K562 (cell line): ENCODE measurements around the gene ZNF750. TPM values are rescaled to one million over a fixed set of nuclear protein-coding genes. Genes with fewer than 3 reads are reported as not detected.

Experiments used
- ATAC-seq: fragments of 200-7000 bp; cut with Tn5 transposase; 3 replicates; pipeline ENCODE4 v1.9.1; 2020; ENCODE audit warnings: moderate library complexity
- BruUV-seq: library from RNA; stranded (reverse); fragments of 400-500 nt; replicated peaks from 2 replicates; lab custom pipeline; 2021; lab: Mats Ljungman, UMichigan
- CTCF ChIA-PET: fragments of 300-600 bp; formaldehyde crosslinking; extraction: SDS; loops from one replicate; lab custom pipeline; 2021; ENCODE audit warnings: low intra/inter-chr PET ratio; lab: Yijun Ruan, JAX
- POLR2A ChIA-PET: fragments of 300-600, 350-650 bp; sonication (Branson Sonifier 250); formaldehyde crosslinking; extraction: SDS; loops from one replicate; lab custom pipeline; 2021; ENCODE audit warnings: antibody characterized with exemption, inconsistent platforms; lab: Yijun Ruan, JAX
- DNase-seq, 4 experiments: peaks; one replicate each; pipeline versions ENCODE4 v3.0.0 to v3.0.0-alpha.2; 2011 to 2018; ENCODE audit warnings: low spot score in 3 of 4, mixed read lengths in 3 of 4; ENCODE audit errors: extremely low read depth in 1 of 4
- FAIRE-seq: peaks from 2 replicates; lab custom pipeline; 2011; peaks lifted over from hg19 to GRCh38; lab: Jason Lieb, UNC
- H2AFZ ChIP-seq: 2 replicates; pipeline ENCODE4 v1.6.0; 2011; ENCODE audit warnings: low read depth, low read length, control low read depth, inconsistent platforms
- H3K27ac ChIP-seq: fragments of 200-600 bp; 3 replicates; pipeline ENCODE4 v1.8.0; 2011; ENCODE audit warnings: low read depth, mild to moderate bottlenecking, control low read depth, inconsistent platforms, low read length, moderate library complexity, mixed read lengths; ENCODE audit errors: extremely low read depth
- H3K27me3 ChIP-seq, 2 experiments: fragments of 300-600 bp in 1 of 2; 2 replicates in 1 of 2; 3 replicates in 1 of 2; pipeline versions ENCODE4 v1.6.0 to v1.8.0; 2011; ENCODE audit warnings: inconsistent platforms in 2 of 2, low read length in 2 of 2, mild to moderate bottlenecking in 1 of 2, mixed read lengths in 1 of 2, moderate library complexity in 1 of 2; ENCODE audit not compliant: control insufficient read depth in 2 of 2, insufficient read depth in 2 of 2
- H3K36me3 ChIP-seq: fragments of 300-600 bp; 3 replicates; pipeline ENCODE4 v1.8.0; 2011; ENCODE audit warnings: mild to moderate bottlenecking, low read length, inconsistent platforms; ENCODE audit not compliant: control insufficient read depth, insufficient read depth
- H3K4me1 ChIP-seq, 2 experiments: fragments of 200-600 bp in 1 of 2; replicated peaks in 1 of 2; 2 replicates in 1 of 2; 3 replicates in 1 of 2; pipeline versions ENCODE4 v1.5.1 to v1.8.0; 2011; ENCODE audit warnings: inconsistent platforms in 2 of 2, low read length in 2 of 2, mild to moderate bottlenecking in 1 of 2, mixed read lengths in 1 of 2, moderate library complexity in 1 of 2; ENCODE audit not compliant: control insufficient read depth in 2 of 2, insufficient read depth in 2 of 2
- H3K4me2 ChIP-seq: 2 replicates; pipeline ENCODE4 v1.6.1; 2011; ENCODE audit warnings: low read length, control low read depth, inconsistent platforms, mixed read lengths; ENCODE audit not compliant: insufficient read depth
- H3K4me3 ChIP-seq: fragments of 200-600 bp; sonication (generic), shearing (Covaris generic); 2 replicates; pipeline ENCODE4 v1.5.1; 2016; ENCODE audit warnings: control low read depth, inconsistent platforms
- H3K79me2 ChIP-seq: fragments of 200-600 bp; 3 replicates; pipeline ENCODE4 v1.8.0; 2011; ENCODE audit warnings: low read length, inconsistent platforms; ENCODE audit not compliant: control insufficient read depth, insufficient read depth
- H3K9ac ChIP-seq, 2 experiments: 2 replicates each; pipeline versions ENCODE4 v1.6.0 to v1.6.1; 2011; ENCODE audit warnings: low read depth in 2 of 2, low read length in 2 of 2, control low read depth in 1 of 2, inconsistent platforms in 1 of 2, mild to moderate bottlenecking in 1 of 2, mixed read lengths in 1 of 2; ENCODE audit not compliant: insufficient read depth in 1 of 2
- H3K9me1 ChIP-seq: one replicate; pipeline ENCODE4 v1.6.0; 2011; ENCODE audit warnings: inconsistent platforms, mild to moderate bottlenecking, low read length, moderate library complexity; ENCODE audit not compliant: control insufficient read depth, insufficient read depth
- H3K9me3 ChIP-seq: replicated peaks from 2 replicates; pipeline ENCODE4 v1.5.1; 2011; ENCODE audit warnings: low read depth, low read length, inconsistent platforms; ENCODE audit not compliant: control insufficient read depth, insufficient read depth
- H4K20me1 ChIP-seq: replicated peaks from 2 replicates; pipeline ENCODE4 v1.6.1; 2011; ENCODE audit warnings: low read length, inconsistent platforms, mixed read lengths; ENCODE audit not compliant: control insufficient read depth, insufficient read depth
- FOSL1 ChIP-seq: fragments of 200-800 bp; sonication (Bioruptor generic); conservative IDR thresholded peaks from 2 replicates; pipeline ENCODE4 v1.6.1; 2016; ENCODE audit warnings: missing genetic modification characterization, missing compliant biosample characterization
- GABPB1 ChIP-seq: sonication (generic); formaldehyde crosslinking; IDR thresholded peaks from 2 replicates; pipeline ENCODE4 v1.8.0; 2022; ENCODE audit warnings: mild to moderate bottlenecking, missing genetic modification reagents
- NFE2 ChIP-seq: IDR thresholded peaks from 2 replicates; pipeline ENCODE4 v1.6.1; 2014; ENCODE audit warnings: antibody characterized with exemption, low read depth
- NR2C1 ChIP-seq, 2 experiments: fragments of 450-650 bp; IDR thresholded peaks; 2 replicates each; pipeline ENCODE4 v1.6.1; 2017; ENCODE audit warnings: mild to moderate bottlenecking in 2 of 2, antibody characterized with exemption in 1 of 2, inconsistent platforms in 1 of 2, missing compliant biosample characterization in 1 of 2, missing genetic modification characterization in 1 of 2
- POLR2G ChIP-seq: fragments of 200-400 bp; formaldehyde crosslinking; IDR thresholded peaks from 2 replicates; pipeline ENCODE4 v1.6.1; 2017; ENCODE audit warnings: low read depth, mild to moderate bottlenecking, antibody characterized with exemption, low read length, moderate library complexity
- SP1 ChIP-seq: sonication (generic); formaldehyde crosslinking; IDR thresholded peaks from 2 replicates; pipeline ENCODE4 v1.8.1; 2022; ENCODE audit warnings: mild to moderate bottlenecking, missing genetic modification reagents
- ZNF133 ChIP-seq: fragments of 250-450 bp; sonication (Bioruptor Pico); IDR thresholded peaks from 2 replicates; pipeline ENCODE4 v1.4.0; 2020; ENCODE audit warnings: mild to moderate bottlenecking
- ZNF785 ChIP-seq: fragments of 250-450 bp; sonication (Bioruptor Pico); IDR thresholded peaks from 2 replicates; pipeline ENCODE4 v1.4.0; 2020; ENCODE audit warnings: mild to moderate bottlenecking
- WGBS: fragments of 100-300 bp; shearing (Covaris generic); methylation state at CpG from one replicate; pipeline ENCODE4 v1.1.6; 2016; ENCODE audit warnings: low coverage, mixed read lengths; ENCODE audit not compliant: insufficient coverage; ENCODE audit errors: missing lambda C conversion rate; 5-methylcytosine and 5-hydroxymethylcytosine counted together
- in situ Hi-C: fragments of 300-500 bp; cut with MboI; formaldehyde crosslinking; loops from 4 replicates; pipeline ENCODE4 v1.15.0; 2018; ENCODE audit warnings: inconsistent platforms, mixed read lengths
- intact Hi-C: fragments of 100-400 bp; cut with micrococcal nuclease; formaldehyde crosslinking; loops from 2 replicates; pipeline ENCODE4 v1.14.2; 2022
- polyA plus RNA-seq, 8 experiments: library from polyadenylated mRNA; depleted of rRNA in 4 of 8; stranded (reverse) in 5 of 8; unstranded in 3 of 8; fragments of >200 nt; fragmentation: Nextera tagmentation in 2 of 8; fragmentation: Illumina TruSeq in 1 of 8; extraction: Ambion mirVana in 2 of 8; extraction: Trizol in 1 of 8; gene quantifications; 2 replicates each; pipeline versions ENCODE4 v1.2.1 to v1.2.3, GENCODE V29; 2011 to 2014; ENCODE audit warnings: inconsistent platforms in 1 of 8, missing spikeins in 1 of 8
- total RNA-seq, 7 experiments: library from RNA; depleted of rRNA in 6 of 7; stranded (reverse); fragments of >200 nt in 6 of 7; fragmentation: Illumina TruSeq in 2 of 7; extraction: Trizol in 2 of 7; gene quantifications; 2 replicates each; pipeline versions ENCODE4 v1.2.1 to v1.2.3, GENCODE V29; 2011 to 2021; ENCODE audit warnings: low replicate concordance in 1 of 7
- TF ChIP-seq, protein P1 (sequence below): fragments of 450-650 bp; formaldehyde crosslinking; IDR thresholded peaks from 2 replicates; pipeline ENCODE4 v1.4.0; 2022; ENCODE audit warnings: mild to moderate bottlenecking, moderate library complexity
- TF ChIP-seq, protein P2 (sequence below), 2 experiments: fragments of 450-650 bp; formaldehyde crosslinking in 1 of 2; IDR thresholded peaks; 2 replicates each; pipeline versions ENCODE4 v1.4.0 to v1.6.1; 2014 to 2020; ENCODE audit warnings: mild to moderate bottlenecking in 2 of 2, borderline replicate concordance in 1 of 2, low read depth in 1 of 2

ZNF750 gene
- total and polyA plus RNA-seq, 9 of the 15 experiments (the other 6 are each of a cell fraction or from before 2014, with no cell fraction given) = not detected

DNA sequence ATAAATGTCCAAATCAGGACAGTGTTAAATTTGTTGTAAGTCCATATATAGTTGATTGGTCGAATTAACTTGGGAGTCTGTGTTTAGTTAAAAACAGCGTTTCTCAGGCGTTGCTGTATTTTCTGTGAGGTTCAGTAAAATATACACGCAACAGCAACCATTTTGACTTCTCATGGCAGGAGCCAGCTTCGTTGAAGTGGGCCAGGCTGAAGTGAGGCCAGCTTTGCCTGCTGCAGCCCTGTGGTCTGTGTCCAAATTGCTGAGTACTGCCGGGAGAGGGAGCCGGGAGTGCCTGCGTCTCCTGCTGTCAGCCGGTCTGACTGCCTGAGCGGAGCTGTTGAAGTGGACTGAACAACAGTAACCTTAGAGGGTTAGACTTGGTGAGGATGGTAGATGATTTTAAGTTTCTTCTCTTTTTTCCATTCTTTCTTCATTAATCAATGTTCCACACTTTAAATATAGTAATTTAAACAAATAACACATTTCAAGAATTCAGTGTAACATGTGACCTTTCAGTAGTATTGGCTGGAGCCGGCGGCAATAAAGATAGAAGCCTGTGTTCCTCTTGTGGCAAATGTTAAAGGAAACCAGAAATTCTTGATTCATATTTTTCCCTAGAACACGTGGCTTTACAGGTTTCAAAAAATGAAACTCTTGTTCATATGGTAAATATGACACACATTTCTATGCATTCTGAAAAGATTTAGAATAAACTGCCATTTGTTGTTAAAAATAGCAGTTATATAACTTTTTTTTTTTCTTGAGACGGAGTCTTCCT, 37.0 kb upstream of the ZNF750 start:
- Histone ChIP-seq H2AFZ (peak overlapping the region; percentile 71), H3K4me3 (no peak overlapping the region), H3K79me2 (peaks cover 24% of the 10 kb centered on the region), H3K9ac (peak overlapping the region; percentile 58 to 79), H3K9me1 (no peaks in the 10 kb centered on the region), H3K27me3 (no peaks in the 10 kb centered on the region), H3K4me1 (peaks cover 17 to 48% of the 10 kb centered on the region in 2 experiments; a peak in 4 of 5 replicates), H3K36me3 (peaks cover 26% of the 10 kb centered on the region; the same call in 1 of the 3 replicates), H3K27ac (peak overlapping the region; percentile 64), H3K9me3 (no peaks in the 10 kb centered on the region), H4K20me1 (no peaks in the 10 kb centered on the region), H3K4me2 (peak overlapping the region; percentile 22; the same call in 1 of the 2 replicates)
- DNase-seq = peak; percentile 81 to 89 (median 84)
- intact Hi-C loops (no loop called here), in situ Hi-C loops (no loop called here)
- peak; percentile 99 for FAIRE-seq
- no TSS peak for BruUV-seq
- ChIA-PET POLR2A (interaction anchor here (1.3 to 2.8 kb wide), 3 partner anchors 8 to 13 kb away, joined by 6 to 20 read pairs (median 12); no protein-coding TSS in a partner anchor), CTCF (interaction anchor here (0.6 to 0.9 kb wide), 6 partner anchors 13 to 461 kb away, joined by 3 to 6 read pairs (median 4); no protein-coding TSS in a partner anchor)
- peak; percentile 99 for ATAC-seq
- WGBS = 26% methylated on average over 14 of the region's 14 CpGs
- TF ChIP-seq NFE2 (peak; percentile 30; the same call in 1 of the 2 replicates), FOSL1 (peak; percentile 75), POLR2G (peak; percentile 56), ZNF785 (CRISPR knock-in tag) (no peak), ZNF133 (CRISPR knock-in tag) (no peak), SP1 (CRISPR knock-in tag) (no peak), NR2C1 (IDR thresholded peaks at IDR 0.05) (no peak), NR2C1 (tag; IDR thresholded peaks at IDR 0.05) (0 out of 2 replicates have a peak, but pooled peaks have one; percentile 25), GABPB1 (CRISPR knock-in tag) (0 out of 2 replicates have a peak, but pooled peaks have one; percentile 38)
- TF ChIP-seq, protein P1, sequence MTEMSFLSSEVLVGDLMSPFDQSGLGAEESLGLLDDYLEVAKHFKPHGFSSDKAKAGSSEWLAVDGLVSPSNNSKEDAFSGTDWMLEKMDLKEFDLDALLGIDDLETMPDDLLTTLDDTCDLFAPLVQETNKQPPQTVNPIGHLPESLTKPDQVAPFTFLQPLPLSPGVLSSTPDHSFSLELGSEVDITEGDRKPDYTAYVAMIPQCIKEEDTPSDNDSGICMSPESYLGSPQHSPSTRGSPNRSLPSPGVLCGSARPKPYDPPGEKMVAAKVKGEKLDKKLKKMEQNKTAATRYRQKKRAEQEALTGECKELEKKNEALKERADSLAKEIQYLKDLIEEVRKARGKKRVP (CRISPR knock-in tag) = no peak
- TF ChIP-seq, protein P2, sequence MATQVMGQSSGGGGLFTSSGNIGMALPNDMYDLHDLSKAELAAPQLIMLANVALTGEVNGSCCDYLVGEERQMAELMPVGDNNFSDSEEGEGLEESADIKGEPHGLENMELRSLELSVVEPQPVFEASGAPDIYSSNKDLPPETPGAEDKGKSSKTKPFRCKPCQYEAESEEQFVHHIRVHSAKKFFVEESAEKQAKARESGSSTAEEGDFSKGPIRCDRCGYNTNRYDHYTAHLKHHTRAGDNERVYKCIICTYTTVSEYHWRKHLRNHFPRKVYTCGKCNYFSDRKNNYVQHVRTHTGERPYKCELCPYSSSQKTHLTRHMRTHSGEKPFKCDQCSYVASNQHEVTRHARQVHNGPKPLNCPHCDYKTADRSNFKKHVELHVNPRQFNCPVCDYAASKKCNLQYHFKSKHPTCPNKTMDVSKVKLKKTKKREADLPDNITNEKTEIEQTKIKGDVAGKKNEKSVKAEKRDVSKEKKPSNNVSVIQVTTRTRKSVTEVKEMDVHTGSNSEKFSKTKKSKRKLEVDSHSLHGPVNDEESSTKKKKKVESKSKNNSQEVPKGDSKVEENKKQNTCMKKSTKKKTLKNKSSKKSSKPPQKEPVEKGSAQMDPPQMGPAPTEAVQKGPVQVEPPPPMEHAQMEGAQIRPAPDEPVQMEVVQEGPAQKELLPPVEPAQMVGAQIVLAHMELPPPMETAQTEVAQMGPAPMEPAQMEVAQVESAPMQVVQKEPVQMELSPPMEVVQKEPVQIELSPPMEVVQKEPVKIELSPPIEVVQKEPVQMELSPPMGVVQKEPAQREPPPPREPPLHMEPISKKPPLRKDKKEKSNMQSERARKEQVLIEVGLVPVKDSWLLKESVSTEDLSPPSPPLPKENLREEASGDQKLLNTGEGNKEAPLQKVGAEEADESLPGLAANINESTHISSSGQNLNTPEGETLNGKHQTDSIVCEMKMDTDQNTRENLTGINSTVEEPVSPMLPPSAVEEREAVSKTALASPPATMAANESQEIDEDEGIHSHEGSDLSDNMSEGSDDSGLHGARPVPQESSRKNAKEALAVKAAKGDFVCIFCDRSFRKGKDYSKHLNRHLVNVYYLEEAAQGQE (IDR thresholded peaks at IDR 0.05; ENCODE audit: borderline replicate concordance) = peak; percentile 70
- TF ChIP-seq, protein P2 (CRISPR knock-in tag; IDR thresholded peaks at IDR 0.05; ENCODE audit: low read depth) = no peak
